Hepatocyte (in vitro differentiated cells): Measurements from ENCODE around the gene LSM7. TPM values are rescaled to one million over a fixed set of nuclear protein-coding genes. Genes with fewer than 3 reads are reported as not detected.

ENCODE experiments used
- DNase-seq: peaks from one replicate; pipeline ENCODE4 v3.0.0-alpha.2; 2016; ENCODE audit warnings: low spot score
- H2AFZ ChIP-seq: fragments of 200-600 bp; sonication (generic); 2 replicates; pipeline ENCODE4 v1.6.0; 2016; ENCODE audit warnings: antibody characterized with exemption, mild to moderate bottlenecking
- H3K27ac ChIP-seq: fragments of 200-600 bp; sonication (generic); 2 replicates; pipeline ENCODE4 v1.5.1; 2016; ENCODE audit warnings: mild to moderate bottlenecking
- H3K27me3 ChIP-seq: fragments of 200-600 bp; sonication (generic); 2 replicates; pipeline ENCODE4 v1.6.1; 2016
- H3K36me3 ChIP-seq: fragments of 200-600 bp; sonication (generic); replicated peaks from 2 replicates; pipeline ENCODE4 v1.5.1; 2016; ENCODE audit warnings: low read depth; ENCODE audit not compliant: insufficient read depth
- H3K4me1 ChIP-seq: fragments of 200-600 bp; sonication (generic); 2 replicates; pipeline ENCODE4 v1.5.1; 2016; ENCODE audit warnings: mild to moderate bottlenecking, moderate library complexity; ENCODE audit not compliant: insufficient read depth
- H3K4me2 ChIP-seq: fragments of 200-600 bp; sonication (generic); 2 replicates; pipeline ENCODE4 v1.6.0; 2016
- H3K4me3 ChIP-seq: fragments of 200-600 bp; sonication (generic); 2 replicates; pipeline ENCODE4 v1.5.1; 2016; ENCODE audit warnings: mild to moderate bottlenecking
- H3K79me2 ChIP-seq: fragments of 200-600 bp; sonication (generic); 2 replicates; pipeline ENCODE4 v1.6.0; 2017; ENCODE audit warnings: mild to moderate bottlenecking
- H3K9me2 ChIP-seq: fragments of 200-600 bp; sonication (generic); replicated peaks from 2 replicates; pipeline ENCODE4 v1.6.0; 2017; ENCODE audit warnings: mild to moderate bottlenecking; ENCODE audit not compliant: insufficient read depth
- H3K9me3 ChIP-seq: fragments of 200-600 bp; sonication (generic); 2 replicates; pipeline ENCODE4 v1.5.1; 2016; ENCODE audit warnings: low read depth, mild to moderate bottlenecking
- H4K20me1 ChIP-seq: fragments of 200-600 bp; sonication (generic); 2 replicates; pipeline ENCODE4 v1.6.0; 2016; ENCODE audit warnings: mild to moderate bottlenecking; ENCODE audit not compliant: insufficient read depth, poor library complexity, severe bottlenecking
- CTCF ChIP-seq: fragments of 200-600 bp; sonication (generic); IDR thresholded peaks from 2 replicates; pipeline ENCODE4 v1.5.1; 2016; ENCODE audit warnings: antibody characterized with exemption, mild to moderate bottlenecking; ENCODE audit not compliant: poor library complexity
- EZH2 ChIP-seq: fragments of 200-600 bp; sonication (generic); IDR thresholded peaks from 2 replicates; pipeline ENCODE4 v1.6.1; 2016; ENCODE audit warnings: antibody characterized with exemption, mild to moderate bottlenecking, borderline replicate concordance
- EZH2phosphoT487 ChIP-seq: fragments of 200-600 bp; sonication (generic); IDR thresholded peaks from one replicate; pipeline ENCODE4 v1.6.1; 2018; ENCODE audit warnings: antibody characterized with exemption, mild to moderate bottlenecking, low read depth, moderate library complexity; ENCODE audit not compliant: unreplicated experiment, severe bottlenecking
- WGBS: methylation state at CpG from one replicate; pipeline ENCODE4 v1.1.6; 2016; ENCODE audit warnings: low lambda C conversion rate; ENCODE audit errors: missing lambda C conversion rate; 5-methylcytosine and 5-hydroxymethylcytosine counted together
- polyA plus RNA-seq: library from polyadenylated mRNA; unstranded; fragments of >200 nt; fragmentation: Nextera tagmentation; extraction: Ambion mirVana; gene quantifications from 2 replicates; pipeline ENCODE4 v1.2.1, GENCODE V29; 2016
- total RNA-seq: library from RNA; depleted of rRNA; stranded (reverse); fragments of >200 nt; gene quantifications from 2 replicates; pipeline ENCODE4 v1.2.3, GENCODE V29; 2014

The LSM7 gene
- total and polyA plus RNA-seq, 2 experiments from 2014 or later: 150 to 190 TPM

GRCh38 chr19:2317756-2318155, 10.6 kb downstream of the LSM7 start:
- Histone ChIP-seq H4K20me1 (no peaks in the 10 kb centered on the region), H2AFZ (no peak overlapping the region), H3K27me3 (no peaks in the 10 kb centered on the region), H3K9me3 (no peaks in the 10 kb centered on the region), H3K4me1 (no peaks in the 10 kb centered on the region), H3K9me2 (no peaks in the 10 kb centered on the region), H3K79me2 (no peaks in the 10 kb centered on the region), H3K27ac (no peak overlapping the region), H3K4me2 (no peak overlapping the region), H3K4me3 (no peak overlapping the region), H3K36me3 (no peaks in the 10 kb centered on the region)
- TF ChIP-seq EZH2 (no peak), EZH2phosphoT487 (no peak), CTCF (no peak)
- no peak for DNase-seq
- WGBS: 92% methylated on average over 25 of the region's 25 CpGs

GRCh38 chr19:2317300-2317699, 11.1 kb downstream of the LSM7 start:
- Histone ChIP-seq H3K27me3 (peaks cover 2% of the 10 kb centered on the region), H3K4me2 (no peak overlapping the region), H4K20me1 (no peaks in the 10 kb centered on the region), H3K4me1 (no peaks in the 10 kb centered on the region), H3K79me2 (no peaks in the 10 kb centered on the region), H3K9me3 (no peaks in the 10 kb centered on the region), H3K9me2 (no peaks in the 10 kb centered on the region), H3K27ac (no peak overlapping the region), H3K4me3 (no peak overlapping the region), H3K36me3 (no peaks in the 10 kb centered on the region), H2AFZ (no peak overlapping the region)
- DNase-seq: no peak
- 93% methylated on average over 13 of the region's 13 CpGs for WGBS
- no peak for TF ChIP-seq EZH2
- TF ChIP-seq CTCF: no peak
- no peak for TF ChIP-seq EZH2phosphoT487

- DNase-seq: peak; percentile 71
- no peaks in the 10 kb centered on the region for H3K9me3 ChIP-seq
- H2AFZ ChIP-seq: no peak overlapping the region
- no peak overlapping the region for H3K27ac ChIP-seq
- no peaks in the 10 kb centered on the region for H4K20me1 ChIP-seq
- no peaks in the 10 kb centered on the region for H3K4me1 ChIP-seq
- no peaks in the 10 kb centered on the region for H3K79me2 ChIP-seq
- no peaks in the 10 kb centered on the region for H3K9me2 ChIP-seq
- no peak overlapping the region for H3K4me3 ChIP-seq
- peak overlapping the region; percentile 46 for H3K4me2 ChIP-seq
- peaks cover 5% of the 10 kb centered on the region for H3K27me3 ChIP-seq
- TF ChIP-seq EZH2phosphoT487 (no peak), CTCF (peak; percentile 66)
- WGBS: 35% methylated on average over 20 of the region's 22 CpGs
- H3K36me3 ChIP-seq: no peaks in the 10 kb centered on the region
Observed at GRCh38 chr19:2315818-2316353, 12.5 kb downstream of the LSM7 start.
